ENCODE results near the gene SH3RF3. TPM values are rescaled to one million over a fixed set of nuclear protein-coding genes. Genes with fewer than 3 reads are reported as not detected.

Gene SH3RF3
- total RNA-seq, 1 donor from 2014 or later, result 7.3 TPM

DNA sequence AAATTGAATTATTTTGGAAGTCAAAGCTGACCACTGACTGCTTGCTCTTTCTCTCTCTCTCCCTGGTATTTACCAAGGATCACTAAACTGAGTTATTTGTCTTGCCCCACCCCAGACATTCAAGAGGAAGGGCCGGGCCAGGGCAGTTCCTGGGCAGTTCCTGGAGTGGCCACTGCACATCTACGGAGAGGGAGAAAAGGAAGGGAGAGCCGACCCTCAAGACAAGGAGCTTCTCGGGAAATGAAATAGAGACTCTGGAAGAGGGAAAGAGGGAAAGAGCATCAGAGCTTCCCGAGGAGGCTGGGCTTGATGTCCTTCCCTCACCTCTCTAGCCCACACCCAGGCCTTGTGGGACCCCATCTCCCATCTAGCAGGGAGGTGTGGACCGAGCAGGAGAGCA, 401.7 kb downstream of the SH3RF3 start:
- Histone ChIP-seq H3K27ac (ENCODE audit: low read depth, low read length) (no peak overlapping the region), H3K27me3 (ENCODE audit: insufficient read depth, low read length) (peaks cover 11% of the 10 kb centered on the region), H2AFZ (ENCODE audit: low read depth, low read length) (no peak overlapping the region), H3K9me3 (ENCODE audit: insufficient read depth, low read depth, low read length) (no peaks in the 10 kb centered on the region), H4K20me1 (ENCODE audit: insufficient read depth, low read length) (no peaks in the 10 kb centered on the region), H3K4me3 (ENCODE audit: insufficient read depth, low read depth, low read length) (no peak overlapping the region), H3K36me3 (ENCODE audit: insufficient read depth, low read length) (no peaks in the 10 kb centered on the region), H3K9ac (ENCODE audit: low read length) (no peak overlapping the region), H3K79me2 (ENCODE audit: insufficient read depth, low read length) (no peaks in the 10 kb centered on the region), H3K4me2 (ENCODE audit: low read length) (no peak overlapping the region), H3K4me1 (ENCODE audit: insufficient read depth, low read length) (no peaks in the 10 kb centered on the region)
- FAIRE-seq (no peak), DNase-seq (ENCODE audit: low read depth) (no peak)
- no peak for TF ChIP-seq EZH2 (IDR thresholded peaks at IDR 0.05; ENCODE audit: insufficient read depth, low read length)
- TF ChIP-seq, protein P1, sequence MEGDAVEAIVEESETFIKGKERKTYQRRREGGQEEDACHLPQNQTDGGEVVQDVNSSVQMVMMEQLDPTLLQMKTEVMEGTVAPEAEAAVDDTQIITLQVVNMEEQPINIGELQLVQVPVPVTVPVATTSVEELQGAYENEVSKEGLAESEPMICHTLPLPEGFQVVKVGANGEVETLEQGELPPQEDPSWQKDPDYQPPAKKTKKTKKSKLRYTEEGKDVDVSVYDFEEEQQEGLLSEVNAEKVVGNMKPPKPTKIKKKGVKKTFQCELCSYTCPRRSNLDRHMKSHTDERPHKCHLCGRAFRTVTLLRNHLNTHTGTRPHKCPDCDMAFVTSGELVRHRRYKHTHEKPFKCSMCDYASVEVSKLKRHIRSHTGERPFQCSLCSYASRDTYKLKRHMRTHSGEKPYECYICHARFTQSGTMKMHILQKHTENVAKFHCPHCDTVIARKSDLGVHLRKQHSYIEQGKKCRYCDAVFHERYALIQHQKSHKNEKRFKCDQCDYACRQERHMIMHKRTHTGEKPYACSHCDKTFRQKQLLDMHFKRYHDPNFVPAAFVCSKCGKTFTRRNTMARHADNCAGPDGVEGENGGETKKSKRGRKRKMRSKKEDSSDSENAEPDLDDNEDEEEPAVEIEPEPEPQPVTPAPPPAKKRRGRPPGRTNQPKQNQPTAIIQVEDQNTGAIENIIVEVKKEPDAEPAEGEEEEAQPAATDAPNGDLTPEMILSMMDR (IDR thresholded peaks at IDR 0.05; ENCODE audit: insufficient read depth, low read depth, low read length), result no peak
- Mint-ChIP-seq H3K27ac (ENCODE audit: unreplicated experiment) (no peak overlapping the region), H3K27me3 (ENCODE audit: low read depth, unreplicated experiment) (peaks cover 49% of the 10 kb centered on the region), H3K36me3 (ENCODE audit: low read depth, unreplicated experiment) (peaks cover 6% of the 10 kb centered on the region), H3K4me1 (ENCODE audit: low read depth, unreplicated experiment) (peaks cover 11% of the 10 kb centered on the region), H3K9me3 (ENCODE audit: unreplicated experiment) (peaks cover 2% of the 10 kb centered on the region), H3K4me3 (ENCODE audit: unreplicated experiment) (no peak overlapping the region)

DNA sequence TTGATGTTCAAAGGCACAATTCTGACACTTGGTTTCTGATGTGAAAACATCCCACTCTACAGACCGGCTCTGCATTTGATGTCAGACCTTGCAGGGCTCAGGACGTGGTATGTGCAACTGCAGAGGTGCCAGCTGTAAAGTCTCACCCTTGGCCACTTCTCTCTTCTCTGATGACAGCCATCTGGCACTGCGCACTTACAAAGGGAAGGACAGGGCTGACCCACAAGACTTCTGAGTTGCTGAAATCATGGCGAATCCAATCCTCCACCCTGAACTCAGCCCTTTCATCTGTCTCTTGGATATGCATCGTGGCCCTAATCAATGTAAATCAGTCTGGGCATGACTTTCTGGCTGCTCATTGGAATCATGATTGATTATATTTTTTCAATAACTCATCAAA, 402.2 kb downstream of the SH3RF3 start:
- no peaks in the 10 kb centered on the region for H3K4me1 ChIP-seq (ENCODE audit: insufficient read depth, low read length)
- H3K4me3 ChIP-seq (ENCODE audit: insufficient read depth, low read depth, low read length), result no peak overlapping the region
- H3K9me3 ChIP-seq (ENCODE audit: insufficient read depth, low read depth, low read length), result no peaks in the 10 kb centered on the region
- no peak overlapping the region for H3K27ac ChIP-seq (ENCODE audit: low read depth, low read length)
- no peaks in the 10 kb centered on the region for H3K36me3 ChIP-seq (ENCODE audit: insufficient read depth, low read length)
- H3K4me2 ChIP-seq (ENCODE audit: low read length), result no peak overlapping the region
- TF ChIP-seq EZH2 (IDR thresholded peaks at IDR 0.05; ENCODE audit: insufficient read depth, low read length), result no peak
- TF ChIP-seq, protein P1 (IDR thresholded peaks at IDR 0.05; ENCODE audit: insufficient read depth, low read depth, low read length), result no peak
- Mint-ChIP-seq H3K9me3 (ENCODE audit: unreplicated experiment) (peaks cover 2% of the 10 kb centered on the region), H3K27me3 (ENCODE audit: low read depth, unreplicated experiment) (peaks cover 47% of the 10 kb centered on the region), H3K4me3 (ENCODE audit: unreplicated experiment) (no peak overlapping the region), H3K4me1 (ENCODE audit: low read depth, unreplicated experiment) (peaks cover 11% of the 10 kb centered on the region), H3K27ac (ENCODE audit: unreplicated experiment) (no peak overlapping the region), H3K36me3 (ENCODE audit: low read depth, unreplicated experiment) (peaks cover 6% of the 10 kb centered on the region)
- H4K20me1 ChIP-seq (ENCODE audit: insufficient read depth, low read length), result no peaks in the 10 kb centered on the region
- H2AFZ ChIP-seq (ENCODE audit: low read depth, low read length), result no peak overlapping the region
- peaks cover 11% of the 10 kb centered on the region for H3K27me3 ChIP-seq (ENCODE audit: insufficient read depth, low read length)
- H3K9ac ChIP-seq (ENCODE audit: low read length), result no peak overlapping the region
- no peak for FAIRE-seq
- DNase-seq (ENCODE audit: low read depth), result no peak
- no peaks in the 10 kb centered on the region for H3K79me2 ChIP-seq (ENCODE audit: insufficient read depth, low read length)

- H3K4me1 ChIP-seq (ENCODE audit: insufficient read depth, low read length), result no peaks in the 10 kb centered on the region
- H2AFZ ChIP-seq (ENCODE audit: low read depth, low read length), result no peak overlapping the region
- peaks cover 42% of the 10 kb centered on the region for H3K27me3 Mint-ChIP-seq (ENCODE audit: low read depth, unreplicated experiment)
- peaks cover 11% of the 10 kb centered on the region for H3K27me3 ChIP-seq (ENCODE audit: insufficient read depth, low read length)
- DNase-seq (ENCODE audit: low read depth), result no peak
- H3K27ac ChIP-seq (ENCODE audit: low read depth, low read length), result no peak overlapping the region
- no peak for FAIRE-seq
- H3K79me2 ChIP-seq (ENCODE audit: insufficient read depth, low read length), result no peaks in the 10 kb centered on the region
- no peaks in the 10 kb centered on the region for H3K36me3 ChIP-seq (ENCODE audit: insufficient read depth, low read length)
- H3K27ac Mint-ChIP-seq (ENCODE audit: unreplicated experiment), result no peak overlapping the region
- no peak overlapping the region for H3K9ac ChIP-seq (ENCODE audit: low read length)
- H3K36me3 Mint-ChIP-seq (ENCODE audit: low read depth, unreplicated experiment), result peaks cover 8% of the 10 kb centered on the region
- TF ChIP-seq EZH2 (IDR thresholded peaks at IDR 0.05; ENCODE audit: insufficient read depth, low read length), result no peak
- TF ChIP-seq, protein P1 (IDR thresholded peaks at IDR 0.05; ENCODE audit: insufficient read depth, low read depth, low read length), result no peak
- H4K20me1 ChIP-seq (ENCODE audit: insufficient read depth, low read length), result no peaks in the 10 kb centered on the region
- H3K4me3 ChIP-seq (ENCODE audit: insufficient read depth, low read depth, low read length), result no peak overlapping the region
- no peaks in the 10 kb centered on the region for H3K9me3 ChIP-seq (ENCODE audit: insufficient read depth, low read depth, low read length)
- peaks cover 11% of the 10 kb centered on the region for H3K4me1 Mint-ChIP-seq (ENCODE audit: low read depth, unreplicated experiment)
- no peak overlapping the region for H3K4me2 ChIP-seq (ENCODE audit: low read length)
- no peak overlapping the region for H3K4me3 Mint-ChIP-seq (ENCODE audit: unreplicated experiment)
- peaks cover 7% of the 10 kb centered on the region for H3K9me3 Mint-ChIP-seq (ENCODE audit: unreplicated experiment)
Measured at GRCh38 chr2:109531896-109532727, 403.1 kb downstream of the SH3RF3 start.
